Activated CD4-positive, alpha-beta T cell treated with anti-CD3 and anti-CD28 coated beads, Interleukin-2, amount 50 U/mL, for 24 hours (primary cell): ENCODE measurements around the gene ANKRD18B.
"Not testable (repeated sequence)": the region's sequence is repeated elsewhere in the genome, so short reads cannot be mapped to it uniquely, and the experiment has no call there.

Experiments
- DNase-seq, 2 donors: peaks; one replicate each; pipeline ENCODE4 v3.0.0-alpha.2; 2020; ENCODE audit warnings: low read depth in 1 of 2, low spot score in 1 of 2

The ANKRD18B gene

DNA sequence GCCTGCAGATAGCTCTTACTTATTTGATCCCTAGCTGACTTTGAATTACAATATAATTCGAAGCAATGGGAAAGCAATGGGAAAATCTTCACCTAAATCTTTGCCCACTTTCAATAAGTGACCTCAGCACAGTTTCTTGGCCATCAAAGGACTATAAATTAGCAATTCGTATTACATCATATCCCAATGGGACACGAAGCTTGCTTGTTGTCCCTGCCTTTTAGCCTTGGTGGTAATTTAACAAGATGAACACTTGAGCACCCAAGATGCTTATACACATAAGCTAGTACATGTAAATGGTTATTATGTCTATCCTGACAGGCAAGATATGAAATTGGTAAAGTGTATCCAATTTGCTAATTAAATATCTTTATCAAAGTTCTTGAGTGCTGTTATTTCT is 9.9 kb downstream of the ANKRD18B start:
- not testable (repeated sequence) for DNase-seq

- DNase-seq: no peak
These were observed 11.5 kb downstream of the ANKRD18B start for GRCh38 chr9:33535541-33535940.

DNA sequence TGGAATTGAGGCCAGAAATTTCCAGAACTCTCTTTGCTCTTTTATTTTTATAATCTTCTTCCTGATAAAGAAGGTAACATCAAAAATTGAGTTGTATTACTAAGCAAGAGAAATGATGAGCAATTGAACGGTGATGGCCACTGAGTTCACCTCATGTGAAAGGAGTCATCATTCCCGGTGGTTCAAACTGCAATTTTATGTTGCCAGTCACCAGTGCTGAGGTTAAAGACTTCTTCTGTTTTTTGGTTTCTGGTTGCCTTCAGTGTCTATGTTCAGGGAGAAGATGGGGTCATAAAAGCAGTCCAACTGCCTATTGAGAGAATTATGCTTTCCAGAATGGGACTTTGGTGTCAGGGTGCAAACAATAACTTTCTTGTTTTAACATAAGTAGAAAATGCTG is 19.4 kb downstream of the ANKRD18B start:
- DNase-seq: not testable (repeated sequence)

- not testable (repeated sequence) for DNase-seq
These were observed 21.7 kb downstream of the ANKRD18B start for GRCh38 chr9:33545715-33546114.

DNA sequence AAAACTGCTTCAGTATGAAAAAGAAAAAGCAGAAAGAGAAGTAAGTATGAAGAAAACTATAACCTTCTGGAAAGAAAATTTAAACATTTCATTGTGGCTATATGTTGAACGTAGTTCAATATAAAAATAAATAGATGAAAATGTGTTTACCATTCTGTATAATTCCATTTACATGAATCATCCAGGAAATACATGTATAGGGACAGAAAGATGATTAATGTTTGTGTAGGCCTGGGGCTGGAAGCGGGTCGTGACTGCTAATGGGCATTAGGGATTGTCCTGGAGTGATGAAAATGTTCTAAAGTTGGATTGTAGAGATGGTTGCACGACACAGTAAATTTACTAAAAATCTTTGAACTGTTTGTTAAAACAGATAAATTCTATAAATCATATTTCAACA is 24.8 kb downstream of the ANKRD18B start:
- DNase-seq: not testable (repeated sequence)

DNA sequence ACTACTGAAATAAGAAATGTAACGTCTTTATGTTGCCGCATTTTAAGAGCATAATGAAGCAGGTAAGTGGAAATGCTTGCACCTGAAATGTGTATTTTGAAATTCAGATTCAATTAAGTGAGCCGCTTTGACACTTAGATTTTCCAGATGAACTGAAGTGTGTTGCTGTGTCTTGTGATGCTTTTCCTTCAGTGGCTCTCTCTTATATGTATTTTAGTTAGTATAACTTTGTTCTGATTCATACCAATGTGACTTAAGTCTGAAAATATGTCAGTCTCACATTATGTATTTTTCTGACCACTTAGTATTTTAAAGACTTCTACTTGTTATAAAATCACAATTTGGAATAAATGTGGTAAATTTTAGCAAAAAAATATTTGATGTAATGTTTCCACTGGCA is 25.4 kb downstream of the ANKRD18B start:
- DNase-seq: not testable (repeated sequence)

- not testable (repeated sequence) for DNase-seq
These were observed 27.1 kb downstream of the ANKRD18B start for GRCh38 chr9:33551183-33551582.

- not testable (repeated sequence) for DNase-seq
These were observed 28.3 kb downstream of the ANKRD18B start for GRCh38 chr9:33552315-33552725.

DNA sequence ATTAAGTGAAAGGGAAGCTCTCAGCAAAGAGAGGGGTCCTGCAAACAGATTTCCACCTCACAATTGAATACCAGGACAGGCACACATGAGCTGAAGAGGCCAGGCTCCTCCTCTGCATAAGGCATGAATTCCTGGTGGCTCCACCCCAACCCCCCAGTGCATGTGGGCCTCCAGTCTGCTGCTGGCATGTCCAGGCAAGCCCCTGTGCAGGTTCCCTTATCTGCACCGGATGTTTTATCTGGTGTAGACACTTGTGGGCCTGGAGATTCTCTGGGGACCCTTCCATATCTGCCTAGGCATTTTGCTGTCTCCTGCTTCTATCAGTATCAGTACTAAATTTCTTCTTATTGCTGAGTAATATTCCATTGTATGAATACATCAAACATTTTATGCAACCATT is 36.2 kb downstream of the ANKRD18B start:
- DNase-seq: not testable (repeated sequence)

GRCh38 chr9:33562196-33562595 is 38.1 kb downstream of the ANKRD18B start:
- not testable (repeated sequence) for DNase-seq

- DNase-seq: not testable (repeated sequence)
These were observed 43.7 kb downstream of the ANKRD18B start for GRCh38 chr9:33567776-33568175.

DNA sequence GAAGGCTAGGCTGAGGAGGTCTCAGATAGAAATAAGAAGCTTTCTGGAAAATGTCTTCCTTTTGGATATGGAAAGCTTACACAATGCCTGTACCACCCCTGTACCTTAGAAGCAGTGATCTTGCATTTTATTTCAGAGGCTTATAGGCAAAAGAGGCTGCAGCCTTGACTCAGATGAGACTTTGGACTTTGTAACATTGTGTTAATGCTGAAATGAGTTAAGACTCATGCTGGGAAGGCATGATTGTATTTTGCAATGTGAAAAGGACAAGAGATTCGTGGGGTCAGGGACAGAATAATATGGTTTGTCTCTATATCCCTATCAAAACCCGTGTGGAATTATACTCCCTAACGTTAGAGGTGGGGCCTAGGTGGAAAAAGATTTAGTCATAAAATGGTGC is 53.7 kb downstream of the ANKRD18B start:
- DNase-seq: not testable (repeated sequence)

DNA sequence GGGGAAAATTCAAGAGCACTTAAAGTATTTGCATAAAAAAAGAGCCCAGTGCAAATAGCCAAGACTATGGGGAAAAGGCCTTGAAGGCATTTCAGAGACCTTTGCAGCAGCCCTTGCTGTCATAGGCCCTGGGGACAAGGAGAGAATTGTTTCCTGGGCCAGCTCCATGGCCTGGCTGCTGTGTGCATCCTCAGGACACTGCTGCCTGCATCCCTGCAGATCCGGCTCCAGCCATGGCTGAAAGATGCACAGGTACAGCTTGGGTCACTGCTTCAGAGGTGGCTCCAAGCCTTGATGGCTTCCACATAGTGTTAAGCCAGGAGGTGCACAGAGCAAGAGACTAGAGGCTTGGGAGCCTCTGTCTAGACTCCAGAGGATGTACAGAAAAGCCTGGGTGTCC is 55.9 kb downstream of the ANKRD18B start:
- DNase-seq: not testable (repeated sequence)

DNA sequence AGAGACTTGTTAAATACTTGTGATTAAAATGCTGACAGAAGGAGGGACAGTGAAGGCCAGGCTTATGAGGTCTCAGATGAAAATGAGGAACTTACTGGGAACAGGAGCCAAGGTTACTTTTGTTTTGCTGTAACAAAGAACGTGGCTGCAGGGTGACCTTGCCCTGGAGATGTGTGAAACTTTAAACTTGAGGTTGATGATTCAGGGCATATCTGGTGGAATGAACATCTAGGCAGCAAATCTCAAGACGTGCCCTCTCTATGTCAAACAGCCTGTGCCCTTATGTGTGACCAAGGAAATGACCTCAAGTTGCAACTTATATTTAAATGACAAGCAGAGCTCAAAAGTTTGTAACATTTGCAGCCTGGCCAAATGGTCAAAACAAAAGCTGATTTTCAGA is 58.6 kb downstream of the ANKRD18B start:
- DNase-seq: not testable (repeated sequence)

DNA sequence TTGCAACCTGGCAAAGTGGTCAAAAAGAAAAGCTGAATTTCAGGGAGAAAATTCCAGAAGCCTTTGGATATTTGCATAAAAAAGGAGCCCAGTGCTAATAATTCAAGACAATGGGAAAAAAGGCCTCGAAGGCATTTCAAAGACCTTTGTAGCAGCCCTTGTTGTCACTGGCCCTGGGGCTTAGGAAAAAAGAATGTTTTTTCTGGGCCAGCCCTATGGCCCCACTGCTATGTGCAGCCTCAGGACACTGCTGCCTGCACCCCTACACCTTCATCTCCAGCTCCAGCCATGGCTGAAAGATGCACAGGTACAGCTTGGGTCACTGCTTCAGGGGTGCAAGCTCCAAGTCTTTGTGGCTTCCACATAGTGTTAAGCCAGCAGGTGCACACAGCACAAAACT is 62.1 kb downstream of the ANKRD18B start:
- DNase-seq: not testable (repeated sequence)

- DNase-seq: not testable (repeated sequence)
These were observed 63.7 kb downstream of the ANKRD18B start for GRCh38 chr9:33587799-33588198.

GRCh38 chr9:33588876-33589275 is 64.8 kb downstream of the ANKRD18B start:
- DNase-seq: not testable (repeated sequence)

DNA sequence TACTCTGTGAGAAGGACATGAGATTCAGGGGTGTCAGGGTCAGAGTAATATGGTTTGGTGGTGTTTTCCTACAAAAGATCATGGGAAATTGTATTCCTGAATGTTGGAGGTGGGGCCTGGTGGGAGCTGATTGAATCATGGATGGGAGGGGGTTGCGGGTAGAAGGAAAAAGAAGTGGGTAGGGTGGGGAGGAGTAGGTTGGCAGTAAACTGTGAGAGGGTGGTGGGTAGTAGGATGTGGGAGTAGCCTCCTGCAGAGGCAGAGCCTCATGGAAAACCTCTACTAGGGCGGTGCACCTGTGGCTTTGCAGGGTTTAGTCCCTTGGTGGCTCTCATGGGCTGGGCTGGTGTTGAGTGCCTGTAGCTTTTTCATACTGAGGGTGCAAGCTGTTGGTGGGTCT is 66.8 kb downstream of the ANKRD18B start:
- not testable (repeated sequence) for DNase-seq

DNA sequence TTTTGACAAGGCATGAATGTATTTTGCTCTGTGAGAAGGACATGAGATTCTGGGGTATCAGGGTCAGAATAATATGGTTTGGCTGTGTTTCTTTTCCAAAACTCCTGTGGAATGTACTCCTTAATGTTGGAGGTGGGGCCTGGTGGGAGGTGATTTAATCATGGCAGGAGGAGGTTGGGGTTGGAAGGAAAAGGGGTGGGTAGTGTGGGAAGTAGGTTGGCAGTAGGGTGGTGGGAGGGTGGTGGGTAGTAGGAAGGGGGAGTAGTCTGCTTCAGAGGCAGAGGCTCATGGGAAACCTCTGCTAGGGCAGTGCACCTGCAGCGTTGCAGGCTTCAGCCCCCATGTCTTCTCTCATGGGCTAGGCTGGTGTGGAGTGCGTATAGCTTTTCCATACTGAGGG is 72.9 kb downstream of the ANKRD18B start:
- DNase-seq: not testable (repeated sequence)

- not testable (repeated sequence) for DNase-seq
These were observed 73.3 kb downstream of the ANKRD18B start for GRCh38 chr9:33597386-33597785.

DNA sequence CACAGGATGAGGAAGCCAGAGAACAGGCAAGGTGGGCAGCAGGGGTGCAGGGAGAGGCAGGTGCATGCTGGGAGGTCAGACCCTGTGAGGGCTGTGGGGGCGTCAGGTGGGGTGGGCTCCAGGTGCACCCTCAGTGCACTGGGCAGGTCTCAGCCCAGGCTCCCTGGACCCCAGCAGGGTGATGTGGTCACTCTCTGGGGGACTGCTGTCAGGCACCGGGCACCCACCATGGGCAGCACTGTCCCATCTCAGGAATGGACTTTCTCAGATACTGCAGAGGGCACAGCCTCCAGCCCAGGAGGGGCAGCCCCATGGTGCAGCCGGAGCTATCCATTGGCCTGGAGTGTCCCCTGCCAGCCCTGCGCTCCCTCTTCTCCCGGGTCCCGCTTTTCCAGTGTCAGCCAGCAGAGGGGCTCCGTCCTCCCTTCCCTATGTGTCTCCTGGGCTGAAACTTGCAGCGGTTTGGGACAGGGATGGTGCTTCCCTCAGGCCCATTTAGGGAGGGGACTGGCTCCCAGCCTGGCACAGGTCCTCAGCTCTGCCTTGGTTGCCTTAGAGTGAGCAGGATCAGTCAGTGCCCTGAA is 74.8 kb downstream of the ANKRD18B start:
- not testable (repeated sequence) for DNase-seq

- DNase-seq: not testable (repeated sequence)
These were observed 76.9 kb downstream of the ANKRD18B start for GRCh38 chr9:33600911-33601310.

DNA sequence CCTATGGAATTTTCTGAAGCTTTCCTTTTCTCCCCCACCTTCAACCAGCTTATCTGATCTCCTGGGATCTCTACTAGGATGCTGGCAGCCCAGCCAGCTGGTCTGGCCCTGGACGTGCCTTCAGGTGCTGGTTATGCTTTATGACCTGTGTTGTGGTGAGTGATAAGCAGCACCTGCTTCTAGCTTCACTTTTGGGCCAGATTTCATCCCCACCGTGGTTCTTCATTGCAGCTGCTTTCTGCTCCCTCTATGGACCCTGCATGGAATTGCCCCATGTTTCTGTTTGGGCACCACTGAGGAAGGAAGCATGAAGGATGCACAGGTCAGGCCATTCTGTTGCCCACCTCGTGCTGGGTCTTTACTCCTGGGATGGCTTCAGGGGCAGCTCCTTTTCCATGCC is 80.2 kb downstream of the ANKRD18B start:
- DNase-seq: not testable (repeated sequence)
